ENCODE results near the gene ESRRB. TPM values are rescaled to one million over a fixed set of nuclear protein-coding genes. Genes with fewer than 3 reads are reported as not detected.
A peak's percentile ranks its signal among the peaks of the same experiment; 100 is the strongest.

Gene ESRRB
- under 1 TPM in 2 of 4 donors, not detected in 2; 0.81 to 0.93 TPM for total RNA-seq

GRCh38 chr14:76375947-76376404 is at the start of gene ESRRB:
ESRRB (plus strand) TSS chr14:76376137; CDS start chr14:76376402, 265 bp downstream.
- H3K36me3 ChIP-seq, result no peaks in the 10 kb centered on the region
- WGBS, 2 donors (ENCODE audit: low coverage in 1 of 2), result 0% methylated on average over 2 of the region's 29 CpGs; no CpG with 5 or more reads in 1 of the 2 donors
- ATAC-seq, result no peak
- TF ChIP-seq CTCF (IDR thresholded peaks at IDR 0.05) (no peak), EP300 (IDR thresholded peaks at IDR 0.05) (no peak), POLR2A (IDR thresholded peaks at IDR 0.05) (no peak), POLR2AphosphoS5 (IDR thresholded peaks at IDR 0.05) (no peak)
- H3K4me3 ChIP-seq, result peak within 1 kb of the TSS in 1 of 2 donors; percentile 32
- peaks cover 0 to 24% (median 13%) of the 10 kb centered on the region in 3 donors for H3K4me1 ChIP-seq
- no peaks in the 10 kb centered on the region for H3K9me3 ChIP-seq
- H3K27ac ChIP-seq, result no peak within 1 kb of the TSS
- peaks cover 85% of the 10 kb centered on the region for H3K27me3 ChIP-seq

GRCh38 chr14:76326918-76327689 is 48.8 kb upstream of the ESRRB start:
- H3K27me3 ChIP-seq, result peaks cover 38% of the 10 kb centered on the region
- H3K36me3 ChIP-seq, result no peaks in the 10 kb centered on the region
- no peak for ATAC-seq
- 88 to 89% methylated on average over 2 to 3 of the region's 11 CpGs for WGBS, 2 donors (ENCODE audit: low coverage in 1 of 2)
- no peak overlapping the region for H3K4me3 ChIP-seq
- no peaks in the 10 kb centered on the region for H3K9me3 ChIP-seq
- H3K27ac ChIP-seq, result no peak overlapping the region
- no peaks in the 10 kb centered on the region for H3K4me1 ChIP-seq
- TF ChIP-seq POLR2A (IDR thresholded peaks at IDR 0.05) (no peak), CTCF (IDR thresholded peaks at IDR 0.05) (no peak), POLR2AphosphoS5 (IDR thresholded peaks at IDR 0.05) (no peak), EP300 (IDR thresholded peaks at IDR 0.05) (no peak)

- 55 to 66% methylated on average over 1 to 2 of the region's 8 CpGs for WGBS, 2 donors (ENCODE audit: low coverage in 1 of 2)
- TF ChIP-seq CTCF (IDR thresholded peaks at IDR 0.05), result no peak
- TF ChIP-seq POLR2AphosphoS5 (IDR thresholded peaks at IDR 0.05), result no peak
- TF ChIP-seq POLR2A (IDR thresholded peaks at IDR 0.05), result no peak
- TF ChIP-seq EP300 (IDR thresholded peaks at IDR 0.05), result no peak
- Histone ChIP-seq H3K36me3 (no peaks in the 10 kb centered on the region), H3K9me3 (no peaks in the 10 kb centered on the region), H3K27me3 (peaks cover 38% of the 10 kb centered on the region), H3K27ac (no peak overlapping the region), H3K4me3 (no peak overlapping the region), H3K4me1 (no peaks in the 10 kb centered on the region)
- ATAC-seq, result no peak
These were observed 47.3 kb upstream of the ESRRB start for GRCh38 chr14:76328457-76329137.

GRCh38 chr14:76329154-76329928 is 46.6 kb upstream of the ESRRB start:
- ATAC-seq, result no peak
- TF ChIP-seq CTCF (IDR thresholded peaks at IDR 0.05) (no peak), POLR2A (IDR thresholded peaks at IDR 0.05) (no peak), EP300 (IDR thresholded peaks at IDR 0.05) (no peak), POLR2AphosphoS5 (IDR thresholded peaks at IDR 0.05) (no peak)
- WGBS, 2 donors (ENCODE audit: low coverage in 1 of 2), result 16 to 19% methylated on average over 12 to 14 of the region's 27 CpGs
- Histone ChIP-seq H3K4me3 (no peak overlapping the region), H3K27ac (no peak overlapping the region), H3K36me3 (no peaks in the 10 kb centered on the region), H3K9me3 (no peaks in the 10 kb centered on the region), H3K4me1 (no peaks in the 10 kb centered on the region), H3K27me3 (peaks cover 38% of the 10 kb centered on the region)

All from gastroesophageal sphincter (tissue), 4 donors.